Measurements from ENCODE around the gene SLC17A3.

DNA sequence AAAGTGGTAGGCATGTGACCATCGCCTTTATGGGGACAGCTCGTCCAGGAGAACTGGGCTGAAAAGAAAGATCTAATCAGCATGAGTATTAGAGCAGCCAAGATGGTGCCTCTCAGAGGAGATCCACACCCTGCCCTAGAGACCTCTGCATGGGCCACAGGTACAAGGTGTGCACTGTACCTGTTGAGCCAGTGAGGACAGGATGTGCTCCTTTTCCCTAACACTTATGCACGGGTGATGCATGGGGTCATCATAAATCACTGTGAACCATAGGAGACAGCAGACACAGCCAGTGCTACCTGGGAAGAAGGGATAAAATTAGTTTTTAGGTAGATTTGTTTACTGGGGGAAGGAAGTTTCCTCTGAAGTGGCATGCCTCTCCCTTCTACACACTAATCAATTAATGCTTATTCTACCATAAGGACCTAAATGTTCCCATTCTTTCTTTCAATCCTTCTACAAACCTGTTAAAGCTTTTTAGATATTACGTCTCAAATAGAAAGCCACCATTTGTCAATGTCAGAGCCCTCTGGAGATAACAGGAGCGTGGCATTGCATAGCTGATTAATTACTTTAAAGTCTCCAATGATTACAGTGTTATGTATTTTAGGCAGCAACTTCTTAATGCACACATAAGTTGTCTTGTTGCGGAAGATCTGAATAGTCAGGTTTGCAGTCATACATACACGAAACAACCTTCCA is 42.9 kb upstream of the SLC17A3 start:
- TF ChIP-seq, protein P1, sequence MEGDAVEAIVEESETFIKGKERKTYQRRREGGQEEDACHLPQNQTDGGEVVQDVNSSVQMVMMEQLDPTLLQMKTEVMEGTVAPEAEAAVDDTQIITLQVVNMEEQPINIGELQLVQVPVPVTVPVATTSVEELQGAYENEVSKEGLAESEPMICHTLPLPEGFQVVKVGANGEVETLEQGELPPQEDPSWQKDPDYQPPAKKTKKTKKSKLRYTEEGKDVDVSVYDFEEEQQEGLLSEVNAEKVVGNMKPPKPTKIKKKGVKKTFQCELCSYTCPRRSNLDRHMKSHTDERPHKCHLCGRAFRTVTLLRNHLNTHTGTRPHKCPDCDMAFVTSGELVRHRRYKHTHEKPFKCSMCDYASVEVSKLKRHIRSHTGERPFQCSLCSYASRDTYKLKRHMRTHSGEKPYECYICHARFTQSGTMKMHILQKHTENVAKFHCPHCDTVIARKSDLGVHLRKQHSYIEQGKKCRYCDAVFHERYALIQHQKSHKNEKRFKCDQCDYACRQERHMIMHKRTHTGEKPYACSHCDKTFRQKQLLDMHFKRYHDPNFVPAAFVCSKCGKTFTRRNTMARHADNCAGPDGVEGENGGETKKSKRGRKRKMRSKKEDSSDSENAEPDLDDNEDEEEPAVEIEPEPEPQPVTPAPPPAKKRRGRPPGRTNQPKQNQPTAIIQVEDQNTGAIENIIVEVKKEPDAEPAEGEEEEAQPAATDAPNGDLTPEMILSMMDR (IDR thresholded peaks at IDR 0.05; ENCODE audit: poor library complexity, severe bottlenecking), result no peak
- TF ChIP-seq EP300 (conservative IDR thresholded peaks at IDR 0.05; ENCODE audit: poor library complexity, severe bottlenecking) (no peak), POLR2AphosphoS5 (IDR thresholded peaks at IDR 0.05) (no peak), MXI1 (conservative IDR thresholded peaks at IDR 0.05; ENCODE audit: poor library complexity, severe bottlenecking) (no peak), EZH2 (IDR thresholded peaks at IDR 0.05; ENCODE audit: borderline replicate concordance, insufficient read depth, low read length, poor library complexity, severe bottlenecking) (no peak), TAF1 (IDR thresholded peaks at IDR 0.05; ENCODE audit: low read depth) (no peak)
- TF ChIP-seq, protein P2, sequence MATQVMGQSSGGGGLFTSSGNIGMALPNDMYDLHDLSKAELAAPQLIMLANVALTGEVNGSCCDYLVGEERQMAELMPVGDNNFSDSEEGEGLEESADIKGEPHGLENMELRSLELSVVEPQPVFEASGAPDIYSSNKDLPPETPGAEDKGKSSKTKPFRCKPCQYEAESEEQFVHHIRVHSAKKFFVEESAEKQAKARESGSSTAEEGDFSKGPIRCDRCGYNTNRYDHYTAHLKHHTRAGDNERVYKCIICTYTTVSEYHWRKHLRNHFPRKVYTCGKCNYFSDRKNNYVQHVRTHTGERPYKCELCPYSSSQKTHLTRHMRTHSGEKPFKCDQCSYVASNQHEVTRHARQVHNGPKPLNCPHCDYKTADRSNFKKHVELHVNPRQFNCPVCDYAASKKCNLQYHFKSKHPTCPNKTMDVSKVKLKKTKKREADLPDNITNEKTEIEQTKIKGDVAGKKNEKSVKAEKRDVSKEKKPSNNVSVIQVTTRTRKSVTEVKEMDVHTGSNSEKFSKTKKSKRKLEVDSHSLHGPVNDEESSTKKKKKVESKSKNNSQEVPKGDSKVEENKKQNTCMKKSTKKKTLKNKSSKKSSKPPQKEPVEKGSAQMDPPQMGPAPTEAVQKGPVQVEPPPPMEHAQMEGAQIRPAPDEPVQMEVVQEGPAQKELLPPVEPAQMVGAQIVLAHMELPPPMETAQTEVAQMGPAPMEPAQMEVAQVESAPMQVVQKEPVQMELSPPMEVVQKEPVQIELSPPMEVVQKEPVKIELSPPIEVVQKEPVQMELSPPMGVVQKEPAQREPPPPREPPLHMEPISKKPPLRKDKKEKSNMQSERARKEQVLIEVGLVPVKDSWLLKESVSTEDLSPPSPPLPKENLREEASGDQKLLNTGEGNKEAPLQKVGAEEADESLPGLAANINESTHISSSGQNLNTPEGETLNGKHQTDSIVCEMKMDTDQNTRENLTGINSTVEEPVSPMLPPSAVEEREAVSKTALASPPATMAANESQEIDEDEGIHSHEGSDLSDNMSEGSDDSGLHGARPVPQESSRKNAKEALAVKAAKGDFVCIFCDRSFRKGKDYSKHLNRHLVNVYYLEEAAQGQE (IDR thresholded peaks at IDR 0.05; ENCODE audit: borderline replicate concordance), result no peak
